Measurements from ENCODE around the gene MS4A4A.

DNA sequence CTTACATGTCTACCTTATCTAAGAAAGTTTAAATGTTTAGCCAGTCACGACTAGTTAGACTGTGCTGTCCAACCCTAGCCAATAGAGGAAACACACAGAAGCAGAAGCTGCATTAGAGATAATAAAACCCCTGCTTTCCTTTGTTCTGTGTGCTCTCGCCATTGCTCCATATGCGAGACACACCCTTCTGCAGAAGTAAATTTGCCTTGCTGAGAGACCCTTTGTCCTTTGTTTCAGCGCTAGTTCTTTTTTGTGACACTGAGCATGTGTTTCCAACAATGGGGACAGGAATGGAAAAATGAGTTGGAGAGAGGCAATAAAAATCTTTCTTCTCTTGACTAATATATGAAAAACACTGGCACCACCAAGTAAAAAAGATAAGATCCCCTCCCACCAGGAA lies 19.5 kb upstream of the MS4A4A start:
- TF ChIP-seq, protein P1, sequence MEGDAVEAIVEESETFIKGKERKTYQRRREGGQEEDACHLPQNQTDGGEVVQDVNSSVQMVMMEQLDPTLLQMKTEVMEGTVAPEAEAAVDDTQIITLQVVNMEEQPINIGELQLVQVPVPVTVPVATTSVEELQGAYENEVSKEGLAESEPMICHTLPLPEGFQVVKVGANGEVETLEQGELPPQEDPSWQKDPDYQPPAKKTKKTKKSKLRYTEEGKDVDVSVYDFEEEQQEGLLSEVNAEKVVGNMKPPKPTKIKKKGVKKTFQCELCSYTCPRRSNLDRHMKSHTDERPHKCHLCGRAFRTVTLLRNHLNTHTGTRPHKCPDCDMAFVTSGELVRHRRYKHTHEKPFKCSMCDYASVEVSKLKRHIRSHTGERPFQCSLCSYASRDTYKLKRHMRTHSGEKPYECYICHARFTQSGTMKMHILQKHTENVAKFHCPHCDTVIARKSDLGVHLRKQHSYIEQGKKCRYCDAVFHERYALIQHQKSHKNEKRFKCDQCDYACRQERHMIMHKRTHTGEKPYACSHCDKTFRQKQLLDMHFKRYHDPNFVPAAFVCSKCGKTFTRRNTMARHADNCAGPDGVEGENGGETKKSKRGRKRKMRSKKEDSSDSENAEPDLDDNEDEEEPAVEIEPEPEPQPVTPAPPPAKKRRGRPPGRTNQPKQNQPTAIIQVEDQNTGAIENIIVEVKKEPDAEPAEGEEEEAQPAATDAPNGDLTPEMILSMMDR (IDR thresholded peaks at IDR 0.05): no peak
- no peak for TF ChIP-seq POLR2A (IDR thresholded peaks at IDR 0.05)

Measured in thyroid gland (tissue), 4 donors.